Stimulated activated CD4-positive, alpha-beta T cell treated with anti-CD3 and anti-CD28 coated beads, Interleukin-1b, Interleukin-23, amount 100 ng/mL, for 24 hours (primary cell): ENCODE results near the gene ZSCAN2.
"Not testable (repeated sequence)": the region's sequence is repeated elsewhere in the genome, so short reads cannot be mapped to it uniquely, and the experiment has no call there.

Source experiments
- DNase-seq, 4 experiments: peaks; one replicate each; pipeline ENCODE4 v3.0.0-alpha.2; 2020; ENCODE audit warnings: low read depth in 4 of 4, low spot score in 1 of 4

Gene ZSCAN2

GRCh38 chr15:84600687-84601554 is at the start of gene ZSCAN2:
TSS of gene ZSCAN2 (plus strand) at chr15:84601009. CDS start at chr15:84603928, 2,919 bp downstream.
- peak; percentile 80 to 93 (median 91) for DNase-seq

- not testable (repeated sequence) for DNase-seq
These were observed 49.2 kb upstream of the ZSCAN2 start for GRCh38 chr15:84551624-84552023.

- no peak for DNase-seq
These were observed 47.9 kb upstream of the ZSCAN2 start for GRCh38 chr15:84552896-84553295.

DNA sequence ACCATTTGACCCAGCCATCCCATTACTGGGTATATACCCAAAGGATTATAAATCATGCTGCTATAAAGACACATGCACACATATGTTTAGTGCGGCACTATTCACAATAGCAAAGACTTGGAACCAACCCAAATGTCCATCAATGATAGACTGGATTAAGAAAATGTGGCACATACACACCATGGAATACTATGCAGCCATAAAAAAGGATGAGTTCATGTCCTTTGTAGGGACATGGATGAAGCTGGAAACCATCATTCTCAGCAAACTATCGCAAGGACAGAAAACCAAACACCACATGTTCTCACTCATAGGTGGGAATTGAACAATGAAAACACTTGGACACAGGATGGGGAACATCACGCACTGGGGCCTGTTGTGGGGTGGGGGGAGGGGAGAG is 44.1 kb upstream of the ZSCAN2 start:
- not testable (repeated sequence) for DNase-seq

GRCh38 chr15:84568021-84568420 is 32.8 kb upstream of the ZSCAN2 start:
- DNase-seq: not testable (repeated sequence)

GRCh38 chr15:84570164-84570735 is 30.6 kb upstream of the ZSCAN2 start:
- peak; percentile 4 to 47 (median 26) for DNase-seq

DNA sequence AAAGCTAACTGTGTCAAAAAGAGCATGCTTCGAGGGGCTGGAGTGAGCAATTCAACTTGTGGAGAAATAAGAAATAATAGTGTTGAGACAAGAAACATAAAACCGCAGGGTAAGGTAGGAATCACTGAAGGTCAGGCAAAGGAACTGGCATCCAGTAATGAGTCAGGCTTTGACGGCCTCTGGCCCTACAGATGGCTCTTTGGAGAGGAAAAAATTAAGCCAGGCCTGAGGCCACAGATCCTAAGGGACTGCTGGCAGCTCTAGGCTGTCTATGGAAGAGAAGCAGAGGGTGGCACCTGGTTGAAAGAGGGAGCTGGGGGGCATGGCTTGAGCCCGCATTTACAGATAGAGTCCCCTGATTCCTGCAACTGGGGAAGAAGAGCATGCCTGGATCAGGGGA is 28.6 kb upstream of the ZSCAN2 start:
- DNase-seq: no peak

GRCh38 chr15:84575493-84575892 is 25.3 kb upstream of the ZSCAN2 start:
- DNase-seq: no peak

DNA sequence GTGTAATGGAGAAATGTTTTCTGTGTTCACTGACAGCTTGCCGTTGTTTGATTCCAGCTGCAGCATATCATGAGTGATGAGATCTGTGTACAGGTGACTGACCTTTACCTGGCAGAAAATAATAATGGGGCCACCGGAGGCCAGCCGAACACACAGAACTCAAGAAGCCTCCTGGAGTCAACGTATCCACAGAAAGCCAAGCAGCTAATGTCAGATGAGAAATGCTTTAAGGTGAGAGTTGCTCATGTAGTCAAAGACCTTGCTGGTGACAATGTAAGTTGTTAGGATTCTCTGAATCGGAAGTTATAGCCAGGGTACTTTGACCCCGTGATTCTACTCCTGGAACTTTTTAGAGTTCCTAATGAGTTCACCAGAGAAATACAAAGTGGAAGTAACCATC is 22.9 kb upstream of the ZSCAN2 start:
- DNase-seq: not testable (repeated sequence)

DNA sequence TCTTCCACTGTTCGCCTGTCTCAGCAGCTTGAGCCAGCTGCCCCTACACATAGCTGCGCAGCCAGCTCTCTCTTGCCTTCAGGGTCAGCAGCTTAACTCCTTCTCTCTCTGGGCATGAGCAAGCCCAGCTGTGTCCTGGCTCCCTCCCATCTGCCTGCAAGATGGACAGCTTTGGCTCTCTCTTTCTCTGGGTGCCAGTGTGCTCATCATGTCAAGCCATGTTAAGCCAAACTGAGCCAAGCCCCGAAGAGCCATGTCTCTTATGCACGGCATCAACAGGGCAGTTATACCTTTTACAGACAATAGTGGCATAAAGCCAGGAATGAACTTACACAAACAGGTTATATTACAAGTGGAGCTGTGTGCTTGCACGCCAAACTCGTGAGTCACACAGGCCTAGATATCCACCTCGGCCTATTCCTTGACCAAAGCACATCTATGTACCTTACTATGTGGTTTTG is 21.5 kb upstream of the ZSCAN2 start:
- DNase-seq: not testable (repeated sequence)

DNA sequence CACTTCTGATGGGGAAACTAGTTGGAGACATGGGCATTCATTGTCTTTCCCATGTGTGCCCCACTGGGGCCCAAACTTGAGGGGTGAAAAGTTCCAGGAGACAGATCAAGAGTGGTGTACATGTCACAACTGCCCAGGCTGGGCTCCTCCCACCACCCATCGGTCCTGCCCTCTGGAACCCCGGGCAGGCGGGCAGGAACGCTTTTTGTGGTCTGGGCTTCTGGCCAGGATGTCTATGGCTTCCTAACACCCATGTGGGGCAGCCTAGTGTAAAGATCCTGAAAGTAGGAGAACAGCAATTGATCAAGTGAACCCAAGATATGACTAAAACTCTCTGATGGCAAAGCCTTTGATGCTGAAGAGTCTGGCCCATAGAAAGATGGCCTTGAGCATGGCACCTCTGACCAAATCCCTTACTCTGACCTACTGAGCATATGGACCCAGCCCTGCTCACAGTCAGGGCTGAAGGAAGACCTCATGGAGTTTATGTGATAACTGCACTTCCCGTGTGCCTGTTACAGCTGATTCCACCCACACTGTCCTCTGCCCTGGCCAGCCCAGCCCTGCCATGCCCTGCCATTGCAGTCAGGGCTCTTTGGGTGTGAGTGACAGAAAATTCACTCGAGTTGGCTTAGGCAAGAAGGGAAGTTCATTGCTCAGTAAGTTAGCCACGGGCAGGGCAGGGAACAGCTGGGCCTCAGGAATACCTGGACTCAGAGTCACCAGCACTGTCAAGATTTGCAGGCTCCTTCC is 19.0 kb upstream of the ZSCAN2 start:
- not testable (repeated sequence) for DNase-seq

DNA sequence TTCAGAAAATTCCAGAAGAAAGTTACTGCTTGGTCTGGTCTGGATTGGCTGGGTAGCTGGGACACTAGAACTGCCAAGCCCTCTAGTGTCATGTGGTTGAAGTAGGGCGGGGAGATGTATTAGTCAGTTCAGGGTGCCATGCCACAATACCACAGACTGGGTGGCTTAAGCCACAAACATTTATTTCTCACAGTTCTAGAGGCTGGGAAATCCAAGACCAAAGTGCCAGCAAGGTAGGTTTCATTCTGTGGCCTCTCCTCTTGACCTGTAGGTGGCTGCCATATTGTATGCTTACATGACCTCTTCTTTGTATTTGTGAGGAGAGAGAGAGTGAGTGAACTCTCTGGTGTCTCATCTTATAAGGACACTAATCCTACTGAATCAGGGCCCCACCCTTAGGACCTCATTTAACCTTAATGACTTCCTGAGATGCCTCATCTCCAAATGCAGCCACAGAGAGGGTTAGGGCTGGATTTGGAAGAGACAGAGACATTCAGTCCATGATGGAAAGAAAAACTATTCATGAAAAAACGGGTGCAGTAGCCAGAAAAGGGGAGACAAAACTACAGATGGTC is 18.1 kb upstream of the ZSCAN2 start:
- no peak for DNase-seq

- DNase-seq: not testable (repeated sequence)
These were observed 16.9 kb upstream of the ZSCAN2 start for GRCh38 chr15:84583921-84584320.

- DNase-seq: no peak
These were observed 14.1 kb upstream of the ZSCAN2 start for GRCh38 chr15:84586696-84587095.

DNA sequence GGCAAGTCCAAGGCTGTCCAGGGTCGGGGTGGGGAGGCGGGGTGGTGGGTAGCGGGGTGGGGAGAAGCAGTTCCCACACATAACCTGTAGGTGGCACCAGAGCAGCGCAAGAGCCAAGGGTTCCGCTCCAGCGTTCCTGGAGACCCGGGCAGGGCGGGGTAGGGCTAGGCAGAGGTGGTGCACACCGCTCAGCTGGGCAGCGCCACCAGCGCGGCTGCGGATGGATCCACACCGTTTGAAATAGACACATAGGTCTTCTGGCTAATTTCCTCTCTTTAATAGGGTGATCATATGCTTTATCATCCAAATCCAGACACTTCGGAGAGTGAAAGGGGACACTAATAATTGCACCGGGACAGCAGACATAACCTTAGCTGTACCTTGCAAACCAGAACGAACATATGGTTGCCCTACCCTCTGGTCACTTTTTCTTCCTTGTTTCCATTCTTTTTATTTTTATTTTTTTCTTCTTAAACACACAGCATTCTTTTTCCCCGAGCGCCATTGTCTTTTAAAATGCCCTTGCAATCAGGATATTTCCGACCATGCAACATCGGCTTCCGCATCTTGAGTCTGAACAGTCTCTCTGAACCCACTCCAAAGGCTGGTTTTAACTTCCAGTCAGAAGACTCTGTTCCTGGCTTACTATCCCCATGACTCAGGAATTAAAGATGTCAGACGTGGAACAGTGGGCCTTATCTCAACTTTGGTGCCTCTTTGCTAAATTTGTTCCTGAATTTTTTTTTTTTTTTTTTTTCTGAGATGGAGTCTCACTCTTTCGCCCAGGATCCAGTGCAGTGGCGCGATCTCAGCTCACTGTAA is 12.5 kb upstream of the ZSCAN2 start:
- peak; percentile 69 to 77 (median 74) for DNase-seq

GRCh38 chr15:84590406-84590805 is 10.4 kb upstream of the ZSCAN2 start:
- no peak for DNase-seq

DNA sequence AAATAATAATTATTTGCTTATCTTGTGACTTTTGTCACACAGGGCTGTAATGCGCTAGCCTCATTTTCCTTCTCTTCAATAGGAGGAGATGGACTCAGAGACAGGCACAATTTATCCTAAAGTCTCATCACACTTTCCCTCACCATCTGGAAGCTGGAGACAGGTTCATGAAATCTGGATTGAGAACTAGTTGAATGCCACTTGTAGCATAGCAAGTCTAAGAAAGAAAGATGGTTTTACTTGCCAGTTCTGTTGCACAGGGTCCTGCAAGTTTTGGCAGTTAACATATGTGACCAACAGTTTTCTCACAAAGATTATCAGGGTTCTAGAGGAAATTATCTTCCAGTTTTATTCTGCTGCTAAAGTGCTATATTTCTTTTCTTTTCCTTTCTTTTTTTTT is 9.0 kb upstream of the ZSCAN2 start:
- no peak for DNase-seq

DNA sequence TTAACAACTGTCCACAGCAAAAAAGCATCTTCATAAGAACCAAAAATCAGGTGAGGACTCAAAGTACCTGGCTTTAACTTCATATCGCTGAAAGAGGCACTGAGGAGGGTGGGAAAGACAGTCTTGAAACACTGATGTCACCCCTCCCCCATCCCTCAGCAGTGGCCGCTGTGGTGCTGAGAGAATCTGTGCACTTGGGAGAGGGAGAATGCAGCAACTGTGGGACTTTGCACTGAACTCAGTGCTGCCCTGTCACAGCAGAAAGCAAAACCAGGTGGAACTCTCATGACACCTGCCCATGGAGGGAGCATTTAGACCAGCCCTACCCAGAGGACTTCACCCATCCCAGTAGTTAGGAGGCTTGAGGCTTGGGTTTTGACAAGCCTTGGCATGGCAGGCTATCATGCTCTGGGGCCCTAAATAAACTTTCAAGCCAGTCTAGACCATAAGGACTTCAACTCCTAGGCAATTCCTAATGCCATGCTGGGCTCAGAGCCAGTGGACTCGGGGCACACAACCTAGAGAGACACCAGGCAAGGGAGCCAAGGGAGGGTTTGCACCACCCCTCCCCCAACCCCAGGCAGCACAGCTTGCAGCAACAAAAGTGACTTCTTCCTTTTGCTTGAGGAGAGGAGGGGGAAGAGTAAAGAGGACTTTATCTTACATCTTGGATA is 6.1 kb upstream of the ZSCAN2 start:
- DNase-seq: no peak

DNA sequence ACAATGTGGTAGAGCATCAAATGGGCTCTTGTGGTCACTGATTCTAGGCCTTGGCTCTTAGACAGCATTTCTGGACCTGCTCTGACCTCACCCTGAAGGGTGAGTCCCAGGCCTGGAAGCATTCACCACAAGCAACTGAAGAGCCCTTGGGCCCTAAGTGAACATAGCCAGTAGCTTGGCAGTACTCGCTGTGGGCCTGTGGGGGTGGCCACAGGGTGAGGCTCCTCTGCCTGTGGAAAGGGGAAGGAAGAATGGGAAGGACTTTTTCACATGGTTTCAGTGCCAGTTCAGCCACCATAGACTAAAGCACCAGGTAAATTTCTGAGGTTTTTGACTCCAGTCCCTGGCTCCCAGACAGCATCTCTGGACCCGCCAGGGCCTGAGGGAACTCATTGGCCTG is 5.1 kb upstream of the ZSCAN2 start:
- DNase-seq: no peak

DNA sequence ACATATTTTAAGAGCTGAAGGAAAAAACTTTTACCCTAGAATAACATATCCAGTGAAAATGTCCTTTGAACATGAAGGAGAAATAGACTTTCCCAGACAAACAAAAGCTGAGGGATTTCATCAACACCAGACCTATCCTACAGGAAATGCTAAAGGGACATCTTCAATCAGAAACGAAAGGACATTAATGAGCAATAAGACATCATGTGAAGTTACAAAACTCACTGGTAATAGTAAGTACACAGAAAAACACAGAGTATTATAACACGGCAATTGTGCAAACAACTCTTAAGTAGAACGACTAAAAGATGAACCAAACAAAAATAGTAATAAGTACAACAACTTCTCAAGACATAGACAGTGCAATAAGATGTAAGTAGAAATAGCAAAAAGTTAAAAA is 3.5 kb upstream of the ZSCAN2 start:
- no peak for DNase-seq
